HEK293T (cell line): ENCODE results near the gene PRKCA.

Source experiments
- CTBP1 ChIP-seq: fragments of 450-650 bp; IDR thresholded peaks from 2 replicates; pipeline ENCODE4 v1.6.1; 2016; ENCODE audit warnings: borderline replicate concordance
- ELF4 ChIP-seq: fragments of 450-650 bp; IDR thresholded peaks from 2 replicates; pipeline ENCODE4 v1.6.1; 2017; ENCODE audit warnings: antibody characterized with exemption
- FOXA1 ChIP-seq: fragments of 450-650 bp; IDR thresholded peaks from 2 replicates; pipeline ENCODE4 v1.6.1; 2016; ENCODE audit warnings: mild to moderate bottlenecking
- FOXM1 ChIP-seq: fragments of 450-650 bp; IDR thresholded peaks from 2 replicates; pipeline ENCODE4 v1.6.1; 2017; ENCODE audit warnings: mild to moderate bottlenecking, borderline replicate concordance
- L3MBTL2 ChIP-seq: fragments of 450-650 bp; conservative IDR thresholded peaks from 2 replicates; pipeline ENCODE4 v1.6.1; 2016; ENCODE audit warnings: mild to moderate bottlenecking
- PKNOX1 ChIP-seq: fragments of 450-650 bp; IDR thresholded peaks from 2 replicates; pipeline ENCODE4 v1.6.1; 2016
- SP1 ChIP-seq: fragments of 450-650 bp; IDR thresholded peaks from 2 replicates; pipeline ENCODE4 v1.6.1; 2017
- SUZ12 ChIP-seq: fragments of 450-650 bp; IDR thresholded peaks from 2 replicates; pipeline ENCODE4 v1.6.1; 2016; ENCODE audit warnings: mild to moderate bottlenecking
- TARDBP ChIP-seq: fragments of 450-650 bp; IDR thresholded peaks from 2 replicates; pipeline ENCODE4 v1.6.1; 2016

GRCh38 chr17:66809408-66809807 lies 507.0 kb downstream of the PRKCA start:
- TF ChIP-seq TARDBP (no peak), PKNOX1 (no peak), FOXM1 (no peak), ELF4 (no peak), CTBP1 (no peak), SP1 (no peak), L3MBTL2 (no peak), FOXA1 (no peak), SUZ12 (no peak)
